HG03575 (cell line): ENCODE results near the gene HOXC9.

Experiments used
- ATAC-seq: cut with Tn5 transposase; IDR thresholded peaks from one replicate; pipeline ENCODE4 v1.9.1; 2021; ENCODE audit not compliant: unreplicated experiment, insufficient number of reproducible peaks, low FRiP score; ENCODE audit errors: extremely low read depth

HOXC9 gene

GRCh38 chr12:53974084-53975063 lies 25.6 kb upstream of the HOXC9 start, which contains the start of gene HOTAIR:
TSS of gene HOTAIR (minus strand) at chr12:53974954.
- ATAC-seq, result no peak

DNA sequence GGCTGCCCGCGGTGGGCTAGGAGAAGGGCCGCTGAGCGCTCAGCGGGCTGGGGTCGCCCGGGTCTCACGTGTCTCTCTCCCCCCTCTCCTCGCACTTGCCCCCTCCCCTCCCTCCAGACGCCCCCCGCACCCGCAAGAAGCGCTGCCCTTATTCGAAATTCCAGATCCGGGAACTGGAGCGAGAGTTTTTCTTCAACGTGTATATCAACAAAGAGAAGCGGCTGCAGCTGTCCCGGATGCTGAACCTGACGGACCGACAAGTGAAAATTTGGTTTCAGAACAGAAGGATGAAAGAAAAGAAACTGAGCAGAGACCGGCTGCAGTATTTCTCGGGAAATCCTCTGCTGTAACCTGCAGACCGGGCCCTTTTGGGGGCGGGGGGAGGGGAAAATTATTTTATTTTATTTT lies 24.9 kb upstream of the HOXC9 start:
- ATAC-seq, result no peak

- no peak for ATAC-seq
Measured at GRCh38 chr12:53975479-53976152, 24.3 kb upstream of the HOXC9 start.

DNA sequence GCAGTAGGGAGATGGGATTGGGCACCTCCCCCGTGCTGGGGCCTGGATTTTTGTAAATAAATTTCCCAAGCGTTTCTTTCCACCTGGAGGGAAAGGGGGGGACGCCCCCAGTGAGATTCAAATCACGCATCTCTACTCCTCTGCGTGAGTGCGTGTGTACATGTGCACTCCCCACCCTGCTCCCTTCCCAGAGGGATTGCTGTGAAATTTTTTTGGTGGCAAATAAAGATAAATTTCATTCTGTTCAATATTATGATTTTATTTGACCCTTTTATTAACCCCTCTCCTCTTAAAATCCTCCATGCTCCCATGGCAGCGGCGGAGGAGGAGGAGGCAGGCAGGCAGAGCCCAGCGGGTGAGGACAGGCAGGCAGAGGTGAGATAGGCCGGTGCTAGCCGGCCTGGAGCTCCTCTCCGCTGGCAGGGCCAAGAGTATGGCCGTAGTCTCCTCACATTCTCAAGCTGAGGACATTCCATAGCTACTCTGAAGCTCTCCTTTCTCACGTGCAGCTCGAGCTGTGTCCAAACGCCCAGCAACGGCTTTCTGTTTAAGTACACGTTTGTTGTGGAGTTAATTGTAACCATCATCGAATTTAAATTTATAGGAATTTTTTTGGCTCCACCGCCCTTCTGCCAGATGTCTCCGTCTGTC lies 23.7 kb upstream of the HOXC9 start:
- ATAC-seq, result no peak

GRCh38 chr12:53976823-53977595 lies 23.0 kb upstream of the HOXC9 start:
- ATAC-seq, result no peak

- no peak for ATAC-seq
Measured at GRCh38 chr12:53977596-53978445, 22.1 kb upstream of the HOXC9 start.

- no peak for ATAC-seq
Measured at GRCh38 chr12:53978477-53979356, 21.2 kb upstream of the HOXC9 start.

DNA sequence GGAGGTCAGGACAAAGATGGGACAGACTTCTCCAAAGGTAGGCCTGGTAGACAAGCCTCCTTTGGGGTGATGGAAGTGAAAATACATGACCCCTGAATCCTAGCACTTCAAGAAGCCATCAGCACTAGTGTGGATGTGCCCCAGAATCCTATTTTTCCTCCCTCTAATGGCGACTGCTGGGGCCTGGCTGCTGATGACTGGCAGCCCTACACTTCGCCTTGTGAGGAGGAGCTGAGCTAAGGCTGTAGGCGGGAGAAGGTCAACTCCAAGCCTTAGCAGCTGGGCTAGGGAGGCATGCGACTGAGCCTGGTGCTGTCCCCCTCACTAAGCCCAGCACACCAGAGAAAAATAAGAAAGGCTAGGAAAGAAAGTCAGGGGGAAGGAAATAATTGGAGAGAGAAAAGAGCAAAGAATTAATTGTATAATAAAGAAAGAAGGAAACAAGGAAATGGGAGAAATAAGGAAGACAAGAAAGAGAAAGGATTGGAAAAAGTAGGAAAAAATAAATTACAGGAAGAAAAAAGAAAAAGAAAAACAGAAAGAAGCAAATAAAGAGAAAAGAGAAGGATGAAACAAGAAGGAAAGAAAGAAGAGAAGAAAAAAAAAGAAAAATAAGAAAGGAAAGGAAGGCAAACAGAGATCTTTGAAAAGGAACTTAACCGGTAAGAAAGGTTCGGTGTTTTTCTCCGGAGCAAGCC lies 19.7 kb upstream of the HOXC9 start:
- no peak for ATAC-seq

- no peak for ATAC-seq
Measured at GRCh38 chr12:53980802-53981496, 19.0 kb upstream of the HOXC9 start.

- ATAC-seq, result no peak
Measured at GRCh38 chr12:53981634-53982565, 18.1 kb upstream of the HOXC9 start.

GRCh38 chr12:53982648-53983567 lies 17.1 kb upstream of the HOXC9 start:
- ATAC-seq, result no peak

GRCh38 chr12:53983568-53983949 lies 16.4 kb upstream of the HOXC9 start:
- ATAC-seq, result no peak

DNA sequence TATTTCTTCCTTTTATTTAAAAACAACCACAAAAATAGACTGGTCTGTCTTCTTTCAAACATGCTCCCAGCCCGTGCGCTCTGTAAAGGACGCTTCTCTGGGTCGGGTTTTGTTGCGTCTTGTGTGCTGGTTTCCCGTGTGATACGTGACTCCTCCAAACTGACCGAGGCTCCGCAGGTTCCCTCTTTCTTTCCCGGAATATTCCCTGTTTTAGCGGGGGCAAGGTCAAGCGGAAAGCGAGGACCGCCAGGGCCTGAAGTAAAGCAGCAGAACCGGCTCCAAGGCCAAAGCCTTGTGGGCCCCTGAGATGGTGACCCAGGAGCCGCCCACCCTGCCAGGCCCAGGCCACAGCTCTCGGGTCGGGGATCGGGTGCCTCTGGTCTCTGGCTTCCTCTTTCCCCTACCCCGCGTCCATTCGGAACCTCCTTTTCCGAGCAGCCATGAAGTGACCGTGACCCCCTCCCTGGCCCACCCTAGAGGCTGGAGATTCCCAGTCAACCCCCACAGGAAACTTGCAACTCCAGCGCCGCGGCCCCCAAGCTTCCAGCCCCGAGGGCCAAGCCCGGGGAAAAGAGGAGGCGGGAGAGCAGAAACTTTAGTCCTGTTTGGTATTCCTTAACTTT lies 15.9 kb upstream of the HOXC9 start:
- no peak for ATAC-seq
